A673 (cell line): Measurements from ENCODE around the gene CYTH3. TPM values are rescaled to one million over a fixed set of nuclear protein-coding genes. Genes with fewer than 3 reads are reported as not detected.

ENCODE experiments used
- BruUV-seq: library from RNA; stranded (reverse); fragments of 400-500 nt; replicated peaks from 2 replicates; lab custom pipeline; 2021; lab: Mats Ljungman, UMichigan
- CTCF ChIA-PET: fragments of 300-600 bp; sonication (Branson Sonifier 250); formaldehyde crosslinking; loops from one replicate; lab custom pipeline; 2022; ENCODE audit warnings: antibody characterized with exemption; lab: Charles Lee
- POLR2A ChIA-PET: fragments of 300-600 bp; sonication (Branson Sonifier 250); formaldehyde crosslinking; loops from one replicate; lab custom pipeline; 2022; ENCODE audit warnings: antibody characterized with exemption; ENCODE audit not compliant: low non-redundant PET; lab: Charles Lee
- DNase-seq: peaks from one replicate; pipeline ENCODE4 v3.0.0-alpha.2; 2015; ENCODE audit warnings: low spot score
- H3K27ac ChIP-seq: fragments of 200-600 bp; sonication (generic); 2 replicates; pipeline ENCODE4 v1.5.1; 2016; ENCODE audit warnings: mixed run types, low read depth, mild to moderate bottlenecking, mixed read lengths, antibody characterized with exemption, low read length; ENCODE audit not compliant: poor library complexity, severe bottlenecking
- H3K27me3 ChIP-seq: fragments of 200-600 bp; sonication (generic); replicated peaks from 2 replicates; pipeline ENCODE4 v1.6.1; 2017; ENCODE audit warnings: mixed run types, low read depth, mild to moderate bottlenecking, mixed read lengths, antibody characterized with exemption, low read length; ENCODE audit not compliant: insufficient read depth, poor library complexity
- H3K36me3 ChIP-seq: fragments of 200-600 bp; sonication (generic); 2 replicates; pipeline ENCODE4 v1.6.1; 2016; ENCODE audit warnings: mixed run types, mild to moderate bottlenecking, mixed read lengths, antibody characterized with exemption, low read length; ENCODE audit not compliant: insufficient read depth, poor library complexity, severe bottlenecking
- H3K4me1 ChIP-seq: fragments of 200-600 bp; sonication (generic); 2 replicates; pipeline ENCODE4 v1.6.1; 2017; ENCODE audit warnings: mixed run types, mild to moderate bottlenecking, mixed read lengths, antibody characterized with exemption, low read length; ENCODE audit not compliant: insufficient read depth, poor library complexity, severe bottlenecking
- H3K4me3 ChIP-seq: fragments of 200-600 bp; sonication (generic); 2 replicates; pipeline ENCODE4 v1.5.1; 2016; ENCODE audit warnings: low read depth, mixed run types, mild to moderate bottlenecking, mixed read lengths, low read length; ENCODE audit not compliant: poor library complexity, severe bottlenecking
- H3K9me3 ChIP-seq: fragments of 200-600 bp; sonication (generic); 2 replicates; pipeline ENCODE4 v1.6.1; 2016; ENCODE audit warnings: mixed run types, low read depth, mild to moderate bottlenecking, mixed read lengths, antibody characterized with exemption, low read length; ENCODE audit not compliant: poor library complexity, severe bottlenecking
- CTCF ChIP-seq: fragments of 300-800, 200-600 bp; sonication (generic); conservative IDR thresholded peaks from 2 replicates; pipeline ENCODE4 v1.5.1; 2017; ENCODE audit warnings: low read depth, mild to moderate bottlenecking, antibody characterized with exemption, low read length, moderate library complexity, mixed read lengths
- EZH2 ChIP-seq: fragments of 200-600 bp; sonication (generic); IDR thresholded peaks from 2 replicates; pipeline ENCODE4 v1.6.1; 2017; ENCODE audit warnings: borderline replicate concordance, low read depth, mild to moderate bottlenecking, mixed read lengths, antibody characterized with exemption, low read length; ENCODE audit not compliant: poor library complexity, severe bottlenecking
- intact Hi-C: fragments of 100-400 bp; cut with micrococcal nuclease; formaldehyde crosslinking; loops from one replicate; pipeline ENCODE4 v1.10.0; 2022; ENCODE audit not compliant: unreplicated experiment
- total RNA-seq: library from RNA; stranded (reverse); gene quantifications from 2 replicates; pipeline ENCODE4 v1.2.3, GENCODE V29; 2021

The CYTH3 gene
- total RNA-seq, 1 experiment from 2014 or later, result 20.2 TPM

- H3K9me3 ChIP-seq, result no peaks in the 10 kb centered on the region
- BruUV-seq, result no TSS peak
- TF ChIP-seq EZH2, result no peak
- TF ChIP-seq CTCF, result no peak
- H3K4me3 ChIP-seq, result no peak overlapping the region
- no peaks in the 10 kb centered on the region for H3K4me1 ChIP-seq
- H3K27me3 ChIP-seq, result no peaks in the 10 kb centered on the region
- H3K36me3 ChIP-seq, result no peaks in the 10 kb centered on the region
- CTCF ChIA-PET, result no interaction called here
- no peak for DNase-seq
- POLR2A ChIA-PET, result no interaction called here
- no peak overlapping the region for H3K27ac ChIP-seq
- intact Hi-C loops, result no loop called here
These were observed 7.5 kb upstream of the CYTH3 start for GRCh38 chr7:6279937-6280336.

- Histone ChIP-seq H3K4me1 (no peaks in the 10 kb centered on the region), H3K27ac (no peak overlapping the region), H3K4me3 (no peak overlapping the region), H3K27me3 (no peaks in the 10 kb centered on the region), H3K9me3 (no peaks in the 10 kb centered on the region), H3K36me3 (no peaks in the 10 kb centered on the region)
- intact Hi-C loops, result no loop called here
- ChIA-PET POLR2A (no interaction called here), CTCF (no interaction called here)
- TF ChIP-seq CTCF (no peak), EZH2 (no peak)
- no TSS peak for BruUV-seq
- DNase-seq, result no peak
These were observed 6.9 kb upstream of the CYTH3 start for GRCh38 chr7:6279341-6279740.

- Histone ChIP-seq H3K27ac (no peak overlapping the region), H3K4me1 (no peaks in the 10 kb centered on the region), H3K36me3 (no peaks in the 10 kb centered on the region), H3K27me3 (no peaks in the 10 kb centered on the region), H3K4me3 (no peak overlapping the region), H3K9me3 (no peaks in the 10 kb centered on the region)
- intact Hi-C loops, result no loop called here
- BruUV-seq, result no TSS peak
- ChIA-PET POLR2A (no interaction called here), CTCF (no interaction called here)
- TF ChIP-seq EZH2, result no peak
- no peak for TF ChIP-seq CTCF
- DNase-seq, result no peak
These were observed 6.4 kb upstream of the CYTH3 start for GRCh38 chr7:6278749-6279310.
